Adipose tissue (tissue), 3 donors: ENCODE results near the gene ZDHHC20. TPM values are rescaled to one million over a fixed set of nuclear protein-coding genes. Genes with fewer than 3 reads are reported as not detected.
"Not testable (repeated sequence)": the region's sequence is repeated elsewhere in the genome, so short reads cannot be mapped to it uniquely, and the experiment has no call there.

ENCODE experiments used
- H3K27ac ChIP-seq: one replicate; pipeline ENCODE4 v1.5.1; 2013; ENCODE audit warnings: low read depth, low read length
- WGBS, 3 donors: extraction: QIAGEN DNeasy Blood & Tissue Kit; methylation state at CpG; one replicate each; pipeline ENCODE4 v1.1.7; 2013; 5-methylcytosine and 5-hydroxymethylcytosine counted together
- polyA plus RNA-seq, 3 donors: library from polyadenylated mRNA; stranded (reverse); fragments of 200-250 nt; gene quantifications; one replicate each; pipeline ENCODE4 v1.2.3, GENCODE V29; 2013
- donor health status: healthy with polysubstance abuse.
- donor health status: Bipolar disorder and iron deficiency.
- donor health status: healthy.

ZDHHC20 gene
- polyA plus RNA-seq, 3 donors = 7.7 to 22.0 (median 13.4) TPM

- H3K27ac ChIP-seq = no peak overlapping the region
- 85 to 91% (median 88%) methylated on average over 6 of the region's 6 CpGs for WGBS, 3 donors
These were observed 13.3 kb downstream of the ZDHHC20 start for GRCh38 chr13:21445759-21446158.

- 79 to 85% (median 79%) methylated on average over 1 of the region's 1 CpG for WGBS, 3 donors
These were observed 15.9 kb downstream of the ZDHHC20 start for GRCh38 chr13:21443171-21443570.

GRCh38 chr13:21436582-21436981 is 22.5 kb downstream of the ZDHHC20 start:
- WGBS, 3 donors = 95 to 97% (median 95%) methylated on average over 6 of the region's 6 CpGs
- no peak overlapping the region for H3K27ac ChIP-seq

More at GRCh38 chr13:21443171-21443570, 15.9 kb downstream of the ZDHHC20 start:
- no peak overlapping the region for H3K27ac ChIP-seq

- WGBS, 3 donors = 24 to 34% (median 29%) methylated on average over 2 of the region's 2 CpGs
- H3K27ac ChIP-seq = no peak overlapping the region
These were observed 23.4 kb downstream of the ZDHHC20 start for GRCh38 chr13:21435687-21436151.

GRCh38 chr13:21435231-21435630 is 23.9 kb downstream of the ZDHHC20 start:
- no peak overlapping the region for H3K27ac ChIP-seq
- WGBS, 3 donors = 77 to 89% (median 87%) methylated on average over 2 of the region's 2 CpGs

- 58 to 97% (median 60%) methylated on average over 3 of the region's 3 CpGs for WGBS, 3 donors
These were observed 24.5 kb downstream of the ZDHHC20 start for GRCh38 chr13:21434588-21434987.

GRCh38 chr13:21429211-21429610 is 29.9 kb downstream of the ZDHHC20 start:
- H3K27ac ChIP-seq = no peak overlapping the region
- 66 to 71% (median 66%) methylated on average over 2 of the region's 2 CpGs for WGBS, 3 donors

More at GRCh38 chr13:21434588-21434987, 24.5 kb downstream of the ZDHHC20 start:
- no peak overlapping the region for H3K27ac ChIP-seq

GRCh38 chr13:21427741-21428140 is 31.4 kb downstream of the ZDHHC20 start:
- 77 to 85% (median 83%) methylated on average over 2 of the region's 2 CpGs for WGBS, 3 donors
- no peak overlapping the region for H3K27ac ChIP-seq

- WGBS, 3 donors = 57 to 92% (median 79%) methylated on average over 1 of the region's 1 CpG
- H3K27ac ChIP-seq = no peak overlapping the region
These were observed 32.9 kb downstream of the ZDHHC20 start for GRCh38 chr13:21426238-21426637.

- H3K27ac ChIP-seq = no peak overlapping the region
- whole genome bisulfite sequencing, 3 donors = 80 to 89% (median 88%) methylated on average over 3 of the region's 3 CpGs
These were observed 38.4 kb downstream of the ZDHHC20 start for GRCh38 chr13:21420706-21421105.

- no peak overlapping the region for H3K27ac ChIP-seq
- WGBS, 3 donors = 73 to 82% (median 78%) methylated on average over 1 of the region's 1 CpG
These were observed 46.1 kb downstream of the ZDHHC20 start for GRCh38 chr13:21413013-21413412.

- H3K27ac ChIP-seq = not testable (repeated sequence)
- 69 to 88% (median 70%) methylated on average over 2 of the region's 2 CpGs for WGBS, 3 donors
These were observed 48.6 kb downstream of the ZDHHC20 start for GRCh38 chr13:21410453-21410852.

GRCh38 chr13:21405309-21405708 is 53.8 kb downstream of the ZDHHC20 start:
- 97 to 100% (median 100%) methylated on average over 1 of the region's 1 CpG for WGBS, 3 donors
- no peak overlapping the region for H3K27ac ChIP-seq

GRCh38 chr13:21402586-21403307 is 56.4 kb downstream of the ZDHHC20 start:
- 84 to 90% (median 89%) methylated on average over 3 of the region's 3 CpGs for WGBS, 3 donors

GRCh38 chr13:21399741-21400140 is 59.4 kb downstream of the ZDHHC20 start:
- no peak overlapping the region for H3K27ac ChIP-seq
- 66 to 84% (median 74%) methylated on average over 3 of the region's 3 CpGs for WGBS, 3 donors

More at GRCh38 chr13:21402586-21403307, 56.4 kb downstream of the ZDHHC20 start:
- H3K27ac ChIP-seq = no peak overlapping the region

- H3K27ac ChIP-seq = no peak overlapping the region
- WGBS, 3 donors = 57 to 83% (median 65%) methylated on average over 3 of the region's 3 CpGs
These were observed 63.1 kb downstream of the ZDHHC20 start for GRCh38 chr13:21395953-21396352.

GRCh38 chr13:21389124-21389523 is 70.0 kb downstream of the ZDHHC20 start:
- H3K27ac ChIP-seq = no peak overlapping the region
- WGBS, 3 donors = 92 to 95% (median 93%) methylated on average over 2 of the region's 2 CpGs

- H3K27ac ChIP-seq = no peak overlapping the region
- WGBS, 3 donors = 96 to 98% (median 97%) methylated on average over 2 of the region's 2 CpGs
These were observed 73.4 kb downstream of the ZDHHC20 start for GRCh38 chr13:21385710-21386109.

GRCh38 chr13:21383090-21383489 is 76.0 kb downstream of the ZDHHC20 start:
- WGBS, 3 donors = 82 to 86% (median 84%) methylated on average over 6 of the region's 6 CpGs
- H3K27ac ChIP-seq = no peak overlapping the region
